Measurements from ENCODE around the gene VWA7.
A peak's percentile ranks its signal among the peaks of the same experiment; 100 is the strongest.
"Not testable (repeated sequence)": the region's sequence is repeated elsewhere in the genome, so short reads cannot be mapped to it uniquely, and the experiment has no call there.

Gene VWA7, protein sequence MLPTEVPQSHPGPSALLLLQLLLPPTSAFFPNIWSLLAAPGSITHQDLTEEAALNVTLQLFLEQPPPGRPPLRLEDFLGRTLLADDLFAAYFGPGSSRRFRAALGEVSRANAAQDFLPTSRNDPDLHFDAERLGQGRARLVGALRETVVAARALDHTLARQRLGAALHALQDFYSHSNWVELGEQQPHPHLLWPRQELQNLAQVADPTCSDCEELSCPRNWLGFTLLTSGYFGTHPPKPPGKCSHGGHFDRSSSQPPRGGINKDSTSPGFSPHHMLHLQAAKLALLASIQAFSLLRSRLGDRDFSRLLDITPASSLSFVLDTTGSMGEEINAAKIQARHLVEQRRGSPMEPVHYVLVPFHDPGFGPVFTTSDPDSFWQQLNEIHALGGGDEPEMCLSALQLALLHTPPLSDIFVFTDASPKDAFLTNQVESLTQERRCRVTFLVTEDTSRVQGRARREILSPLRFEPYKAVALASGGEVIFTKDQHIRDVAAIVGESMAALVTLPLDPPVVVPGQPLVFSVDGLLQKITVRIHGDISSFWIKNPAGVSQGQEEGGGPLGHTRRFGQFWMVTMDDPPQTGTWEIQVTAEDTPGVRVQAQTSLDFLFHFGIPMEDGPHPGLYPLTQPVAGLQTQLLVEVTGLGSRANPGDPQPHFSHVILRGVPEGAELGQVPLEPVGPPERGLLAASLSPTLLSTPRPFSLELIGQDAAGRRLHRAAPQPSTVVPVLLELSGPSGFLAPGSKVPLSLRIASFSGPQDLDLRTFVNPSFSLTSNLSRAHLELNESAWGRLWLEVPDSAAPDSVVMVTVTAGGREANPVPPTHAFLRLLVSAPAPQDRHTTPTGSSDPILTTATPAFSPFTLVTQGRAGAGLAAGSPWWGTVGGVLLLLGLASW

DNA sequence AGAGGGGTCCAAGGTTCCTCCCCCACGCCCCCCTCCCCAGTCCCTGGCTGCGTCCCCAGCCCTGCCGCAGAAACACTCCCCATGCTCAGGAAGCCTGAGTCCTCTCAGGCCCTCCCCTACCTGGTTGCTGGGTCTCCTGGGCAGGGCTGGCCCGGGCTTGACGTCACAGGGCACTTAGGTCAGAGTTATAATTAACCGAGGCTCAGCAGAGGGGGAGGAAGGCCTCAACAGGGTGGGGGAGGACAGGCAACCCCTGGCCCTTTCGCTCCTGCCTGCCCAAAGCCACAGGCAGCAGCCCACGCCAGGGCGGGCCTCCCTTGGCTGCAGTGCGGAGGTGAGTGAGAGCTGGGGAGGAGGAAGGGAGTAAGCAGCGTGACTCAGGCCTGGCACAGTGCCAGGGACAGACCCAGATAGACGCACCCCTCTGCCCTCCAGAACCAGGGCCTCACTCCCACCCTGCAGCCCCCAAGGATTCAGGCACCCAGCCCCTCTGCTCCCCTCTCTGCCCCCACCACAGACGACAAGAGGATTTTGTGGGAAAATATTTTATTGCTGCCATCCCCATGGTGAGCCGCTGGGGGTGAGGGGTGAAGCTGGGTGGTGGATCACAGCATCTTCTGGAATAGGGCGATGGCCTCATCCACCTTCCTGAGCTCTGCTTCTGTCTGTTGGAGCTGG, at the start of gene VWA7:
TSS of gene VWA7 (minus strand) at position 340 of the 678 bp plus-strand sequence. CDS start 549 bp downstream, outside the sequence.
- no peak for TF ChIP-seq CTCF (IDR thresholded peaks at IDR 0.05; ENCODE audit: low read depth, low read length)
- no peak for DNase-seq (ENCODE audit: extremely low read depth, low read depth)

GRCh38 chr6:31826793-31827285, 49.7 kb upstream of the VWA7 start:
- no peak; the same call in 1 of the 2 replicates for TF ChIP-seq CTCF (IDR thresholded peaks at IDR 0.05; ENCODE audit: low read depth, low read length)
- peak; percentile 79 for DNase-seq (ENCODE audit: extremely low read depth, low read depth)

- DNase-seq (ENCODE audit: extremely low read depth, low read depth): no peak
- TF ChIP-seq CTCF (IDR thresholded peaks at IDR 0.05; ENCODE audit: low read depth, low read length): no peak
Observed at GRCh38 chr6:31825553-31825952, 48.4 kb upstream of the VWA7 start.

DNA sequence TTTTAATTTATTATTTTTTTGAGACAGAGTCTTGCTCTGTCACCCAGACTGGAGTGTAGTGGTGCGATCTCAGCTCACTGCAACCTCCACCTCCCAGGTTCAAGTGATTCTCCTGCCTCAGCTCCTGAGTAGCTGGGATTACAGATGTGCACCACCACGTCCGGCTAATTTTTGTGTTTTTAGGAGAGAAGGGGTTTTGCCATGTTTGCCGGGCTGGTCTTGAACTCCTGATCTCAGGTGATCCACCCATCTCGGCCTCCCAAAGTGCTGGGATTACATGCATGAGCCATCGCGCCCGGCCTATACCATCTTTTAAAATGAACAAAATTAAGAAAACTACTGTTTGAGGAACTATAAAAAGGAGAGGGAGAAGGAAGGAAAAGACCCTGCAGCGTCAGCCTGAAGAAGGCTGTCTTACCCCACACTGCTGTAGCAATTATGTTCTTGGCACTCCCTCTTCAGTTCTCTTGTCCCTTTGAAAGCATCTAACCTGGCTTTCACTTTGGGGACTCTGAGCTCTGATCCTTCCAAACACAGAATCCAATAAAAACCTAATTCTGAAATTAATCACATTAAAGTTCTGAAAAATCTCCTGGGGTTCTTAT, 46.6 kb upstream of the VWA7 start:
- not testable (repeated sequence) for DNase-seq (ENCODE audit: extremely low read depth, low read depth)

DNA sequence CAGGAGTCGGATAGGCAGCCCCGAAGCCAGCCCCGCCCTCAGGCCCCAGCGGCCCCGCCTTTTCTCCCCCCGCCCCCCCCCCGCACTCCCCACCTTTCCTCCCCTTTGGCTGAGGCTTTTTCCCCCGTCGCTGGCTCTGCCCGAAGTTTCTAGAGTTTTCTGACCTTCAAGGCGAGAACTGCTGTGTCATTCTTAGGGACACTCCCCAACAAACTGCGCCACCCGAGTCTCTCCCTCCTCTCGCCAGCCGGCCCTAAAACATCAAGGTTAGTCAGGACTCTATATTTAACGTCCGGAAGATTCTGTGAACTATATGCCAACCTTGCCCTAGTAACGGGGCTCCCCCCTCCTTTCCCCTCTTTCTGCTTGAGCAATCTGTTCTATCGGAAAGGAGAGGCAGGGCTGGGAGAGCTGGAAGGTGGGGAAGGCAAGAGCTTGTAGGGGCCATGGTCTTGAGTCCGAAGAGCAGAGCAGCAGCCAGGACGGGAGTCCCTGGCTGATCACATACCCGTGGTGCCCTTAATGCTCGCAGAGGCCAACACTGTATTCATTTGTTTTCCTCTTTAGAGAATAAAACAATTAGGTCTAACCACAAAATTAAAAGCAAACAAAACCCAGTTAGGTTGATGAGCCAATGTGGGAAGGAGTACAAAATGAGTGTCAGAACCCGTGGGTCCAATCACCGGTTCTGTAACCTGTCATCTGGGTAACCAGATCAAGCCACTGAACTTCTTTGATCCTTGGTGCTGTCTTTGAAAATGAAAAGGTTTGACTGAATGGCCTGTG, 45.1 kb upstream of the VWA7 start:
- no peak for TF ChIP-seq CTCF (IDR thresholded peaks at IDR 0.05; ENCODE audit: low read depth, low read length)
- peak; percentile 79 for DNase-seq (ENCODE audit: extremely low read depth, low read depth)

DNA sequence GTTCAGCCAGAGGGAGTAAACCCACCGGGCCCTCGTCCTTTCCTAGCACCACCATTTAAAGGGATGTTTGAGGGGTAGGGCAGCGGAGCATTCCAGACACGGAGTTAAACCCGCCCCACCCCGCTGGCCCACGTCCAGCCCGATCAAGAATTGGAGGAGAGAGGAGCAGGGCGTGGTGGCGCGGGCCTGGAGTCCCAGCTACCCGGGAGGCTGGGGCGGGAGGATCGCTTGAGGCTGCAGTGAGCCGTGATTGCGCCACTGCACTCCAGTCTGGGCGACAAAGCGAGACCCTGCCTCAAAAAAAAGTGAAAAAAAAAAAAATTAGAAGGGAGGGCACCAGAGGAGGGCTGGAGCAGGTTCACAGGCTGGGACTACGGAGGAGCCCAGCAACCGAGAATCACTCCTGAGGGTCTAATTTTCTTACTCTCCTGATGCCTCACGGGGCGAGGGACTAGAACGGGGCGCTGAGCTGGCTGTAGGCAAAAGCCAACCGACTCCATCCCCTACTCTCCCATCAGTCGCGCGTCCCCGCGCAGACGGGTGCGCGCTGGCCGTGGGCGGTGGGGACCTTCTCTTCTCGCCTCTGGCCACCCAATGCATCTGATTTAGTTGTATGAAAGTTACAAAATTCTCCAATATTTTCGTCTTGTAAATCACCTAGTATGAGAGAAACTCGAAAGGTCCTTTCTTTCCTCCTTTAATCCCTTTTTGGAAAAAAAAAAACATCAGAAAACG, 44.3 kb upstream of the VWA7 start:
- no peak for DNase-seq (ENCODE audit: extremely low read depth, low read depth)
- no peak for TF ChIP-seq CTCF (IDR thresholded peaks at IDR 0.05; ENCODE audit: low read depth, low read length)

DNA sequence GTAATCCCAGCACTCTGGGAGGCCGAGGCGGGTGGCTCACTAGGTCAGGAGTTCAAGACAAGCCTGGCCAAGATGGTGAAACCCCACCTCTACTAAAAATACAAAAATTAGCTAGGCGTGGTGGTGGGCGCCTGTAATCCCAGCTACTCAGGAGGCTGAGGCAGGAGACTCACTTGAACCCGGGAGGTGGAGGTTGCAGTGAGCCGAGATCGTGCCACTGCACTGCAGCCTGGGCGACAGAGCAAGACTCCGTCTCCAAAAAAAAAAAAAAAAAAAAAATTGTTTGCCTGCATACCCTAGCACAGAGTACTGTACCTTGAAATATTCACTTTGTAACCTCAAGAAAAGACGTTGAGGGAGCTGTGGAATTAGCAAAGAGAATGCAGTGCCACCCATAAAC, 43.3 kb upstream of the VWA7 start:
- DNase-seq (ENCODE audit: extremely low read depth, low read depth): not testable (repeated sequence)

Measured in AG09319 (cell line).